Activated CD8-positive, alpha-beta memory T cell treated with anti-CD3 and anti-CD28 coated beads, Interleukin-2, amount 50 U/mL, for 24 hours (primary cell): ENCODE measurements around the gene MYO1C.
A peak's percentile ranks its signal among the peaks of the same experiment; 100 is the strongest.
"Not testable (repeated sequence)": the region's sequence is repeated elsewhere in the genome, so short reads cannot be mapped to it uniquely, and the experiment has no call there.

Source experiments
- DNase-seq: peaks from one replicate; pipeline ENCODE4 v3.0.0-alpha.2; 2020; ENCODE audit errors: extremely low read depth

MYO1C gene, protein sequence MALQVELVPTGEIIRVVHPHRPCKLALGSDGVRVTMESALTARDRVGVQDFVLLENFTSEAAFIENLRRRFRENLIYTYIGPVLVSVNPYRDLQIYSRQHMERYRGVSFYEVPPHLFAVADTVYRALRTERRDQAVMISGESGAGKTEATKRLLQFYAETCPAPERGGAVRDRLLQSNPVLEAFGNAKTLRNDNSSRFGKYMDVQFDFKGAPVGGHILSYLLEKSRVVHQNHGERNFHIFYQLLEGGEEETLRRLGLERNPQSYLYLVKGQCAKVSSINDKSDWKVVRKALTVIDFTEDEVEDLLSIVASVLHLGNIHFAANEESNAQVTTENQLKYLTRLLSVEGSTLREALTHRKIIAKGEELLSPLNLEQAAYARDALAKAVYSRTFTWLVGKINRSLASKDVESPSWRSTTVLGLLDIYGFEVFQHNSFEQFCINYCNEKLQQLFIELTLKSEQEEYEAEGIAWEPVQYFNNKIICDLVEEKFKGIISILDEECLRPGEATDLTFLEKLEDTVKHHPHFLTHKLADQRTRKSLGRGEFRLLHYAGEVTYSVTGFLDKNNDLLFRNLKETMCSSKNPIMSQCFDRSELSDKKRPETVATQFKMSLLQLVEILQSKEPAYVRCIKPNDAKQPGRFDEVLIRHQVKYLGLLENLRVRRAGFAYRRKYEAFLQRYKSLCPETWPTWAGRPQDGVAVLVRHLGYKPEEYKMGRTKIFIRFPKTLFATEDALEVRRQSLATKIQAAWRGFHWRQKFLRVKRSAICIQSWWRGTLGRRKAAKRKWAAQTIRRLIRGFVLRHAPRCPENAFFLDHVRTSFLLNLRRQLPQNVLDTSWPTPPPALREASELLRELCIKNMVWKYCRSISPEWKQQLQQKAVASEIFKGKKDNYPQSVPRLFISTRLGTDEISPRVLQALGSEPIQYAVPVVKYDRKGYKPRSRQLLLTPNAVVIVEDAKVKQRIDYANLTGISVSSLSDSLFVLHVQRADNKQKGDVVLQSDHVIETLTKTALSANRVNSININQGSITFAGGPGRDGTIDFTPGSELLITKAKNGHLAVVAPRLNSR

GRCh38 chr17:1492249-1493206, at the start of gene MYO1C:
MYO1C (minus strand) TSS chr17:1492686; CDS start chr17:1492487, 199 bp downstream.
- no peak for DNase-seq

DNA sequence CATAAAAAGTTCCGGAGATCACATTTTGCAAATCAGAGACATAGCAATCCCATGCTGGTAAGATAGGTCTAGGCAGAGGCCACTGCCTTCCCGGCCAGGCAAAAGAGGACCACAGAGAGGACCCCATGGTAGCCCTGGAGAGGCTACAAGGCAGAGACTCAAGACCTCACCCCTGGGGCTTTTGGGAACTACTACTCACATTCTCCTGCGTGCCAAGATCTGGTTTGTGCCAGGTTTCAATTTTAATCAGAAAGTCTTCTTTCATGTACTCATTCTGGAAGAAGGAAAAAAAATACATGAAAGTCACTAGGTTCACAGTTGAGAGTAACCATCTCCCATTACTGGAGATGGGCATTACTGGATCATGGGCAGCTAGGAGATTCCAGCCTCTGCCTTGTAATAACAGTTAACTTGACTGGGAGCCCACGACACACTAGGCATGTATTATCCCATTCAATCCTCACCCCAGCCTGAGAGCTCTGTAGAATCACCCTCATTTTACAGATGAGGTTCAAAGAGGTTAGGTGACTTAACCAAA, 49.0 kb upstream of the MYO1C start:
- no peak for DNase-seq

DNA sequence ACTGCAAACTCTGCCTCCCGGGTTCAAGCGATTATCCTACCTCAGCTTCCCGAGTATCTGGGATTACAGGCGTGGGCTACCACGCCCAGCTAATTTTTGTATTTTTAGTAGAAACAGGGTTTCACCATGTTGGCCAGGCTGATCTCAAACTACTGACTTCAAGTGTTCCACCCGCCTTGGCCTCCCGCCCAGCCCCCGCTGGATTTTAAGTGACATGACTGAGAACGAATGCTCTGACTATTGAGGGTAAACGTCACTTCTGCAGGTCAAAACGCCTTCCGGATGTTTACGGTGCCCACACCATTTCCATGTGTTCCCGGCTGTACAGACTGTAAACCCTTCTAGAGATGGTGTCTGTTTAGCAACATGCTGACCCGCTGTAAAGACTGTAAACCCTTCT, 47.3 kb upstream of the MYO1C start:
- DNase-seq: no peak

DNA sequence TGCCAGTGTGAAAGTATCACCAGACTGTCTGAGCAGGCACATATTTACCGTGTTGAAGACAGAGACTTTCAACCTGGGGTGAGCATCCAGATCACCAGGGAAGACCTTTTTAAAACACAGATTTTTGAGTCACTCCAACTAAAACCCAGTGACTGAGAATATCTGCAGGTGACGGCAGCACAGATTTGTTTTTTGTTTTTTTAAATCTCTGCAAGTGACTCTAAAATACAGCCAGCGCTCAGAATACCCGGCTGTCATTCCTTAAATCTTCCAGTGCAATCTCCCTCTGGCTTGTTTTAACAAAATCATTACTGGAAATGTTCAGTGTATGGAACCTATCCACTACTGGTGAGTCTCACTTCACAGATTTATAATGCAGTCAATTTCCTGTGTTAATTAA, 43.3 kb upstream of the MYO1C start:
- no peak for DNase-seq

DNA sequence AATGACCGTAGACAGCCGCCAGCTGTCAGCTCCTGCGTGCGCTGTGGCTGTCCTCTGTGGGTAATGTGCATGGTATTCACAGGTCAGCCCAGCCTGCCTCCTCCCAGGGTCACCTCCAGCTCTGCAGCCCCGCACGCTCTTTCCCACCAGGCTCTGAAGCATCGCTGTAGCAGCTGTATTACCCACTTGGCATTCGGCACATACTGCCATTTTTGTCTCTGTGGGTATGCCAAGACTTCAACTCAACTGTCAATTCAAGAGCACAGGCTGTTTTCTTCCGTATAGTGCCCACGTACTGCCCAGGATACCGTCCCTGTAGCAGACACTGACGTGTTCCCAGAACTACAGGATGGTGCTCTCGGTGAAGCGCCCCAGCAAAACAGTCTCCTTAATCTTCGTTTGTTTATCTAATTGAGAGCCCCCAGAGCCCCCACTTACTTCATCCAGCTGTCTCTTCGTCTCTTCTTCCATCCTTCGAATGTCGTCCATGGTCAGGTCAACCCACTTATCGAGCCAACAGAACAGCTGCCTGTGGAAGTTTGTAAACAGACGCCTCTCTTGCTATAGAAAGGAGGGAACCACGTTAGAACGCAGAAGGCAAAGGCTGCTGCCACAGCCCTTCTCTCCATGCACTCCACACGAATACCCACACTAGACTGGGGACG, 41.3 kb upstream of the MYO1C start:
- no peak for DNase-seq

DNA sequence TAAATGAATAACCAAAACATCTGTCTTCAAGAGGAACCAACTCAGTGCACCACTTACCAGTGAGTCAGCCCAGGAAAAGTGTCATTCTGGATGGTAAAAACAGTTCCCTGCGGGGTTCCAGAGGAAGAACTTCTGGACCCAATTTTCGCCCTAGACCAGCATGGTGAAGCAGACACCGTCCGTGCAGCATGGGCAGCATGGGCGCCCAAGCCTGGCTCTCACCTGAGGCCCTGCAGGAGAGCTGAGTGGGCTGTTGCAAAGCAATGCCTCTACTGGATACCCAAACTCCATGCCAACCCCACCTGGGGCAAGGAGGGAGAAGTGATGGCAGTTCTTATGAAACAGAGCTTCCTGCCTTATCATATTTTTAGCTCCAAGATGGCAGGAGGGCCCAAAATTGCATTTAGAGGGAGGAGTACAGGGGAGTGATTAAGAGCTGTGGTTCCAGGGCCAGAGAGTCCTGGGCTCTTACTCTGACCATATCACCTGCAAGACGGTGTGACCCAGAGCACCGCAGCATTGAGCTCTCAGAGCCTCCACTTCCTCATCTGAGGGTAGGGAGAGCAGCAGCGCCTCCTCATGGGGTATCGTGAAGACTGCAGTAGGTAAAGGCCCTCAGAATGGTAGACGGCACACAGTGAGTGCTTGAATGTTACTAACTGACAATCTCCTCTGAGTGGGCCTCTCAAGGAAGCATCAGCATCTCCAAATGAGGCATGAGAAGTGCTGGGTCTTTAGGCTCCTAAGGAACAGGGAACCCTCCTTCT, 40.5 kb upstream of the MYO1C start:
- DNase-seq: no peak

DNA sequence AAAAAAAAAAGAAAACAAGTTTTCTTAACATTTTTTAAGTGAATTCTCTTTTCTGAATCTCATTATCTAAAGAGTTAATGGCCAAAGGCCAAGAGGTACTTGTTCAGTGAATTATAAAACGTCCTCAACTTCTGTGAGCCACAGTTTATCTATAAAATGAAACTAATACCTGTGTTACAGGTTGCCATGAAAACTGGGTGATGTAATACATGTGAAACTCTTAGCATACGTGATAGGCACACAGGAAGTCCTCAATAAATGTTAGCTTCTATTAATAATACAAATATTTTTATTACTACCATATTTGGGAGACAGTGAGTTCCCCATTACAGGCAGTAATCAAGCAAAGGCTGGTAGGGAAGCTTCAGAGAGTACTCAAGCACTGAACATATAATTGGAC, 37.4 kb upstream of the MYO1C start:
- no peak for DNase-seq

DNA sequence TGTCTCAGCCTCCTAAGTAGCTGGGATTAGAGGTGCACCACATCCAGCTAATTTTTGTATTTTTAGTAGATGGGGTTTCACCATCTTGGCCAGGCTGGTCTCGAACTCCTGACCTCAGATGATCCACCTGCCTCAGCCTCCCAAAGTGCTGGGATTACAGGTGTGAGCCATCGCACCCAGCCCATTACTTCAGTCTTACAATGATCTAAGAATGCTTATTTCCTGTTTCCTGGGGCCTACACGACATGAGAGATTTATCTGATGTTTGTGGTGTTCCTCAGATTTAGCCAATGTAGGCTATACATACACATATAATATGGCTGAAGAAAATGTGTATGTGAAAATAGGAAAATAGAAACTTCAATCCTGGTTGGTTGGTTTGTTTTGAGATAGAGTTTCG, 34.4 kb upstream of the MYO1C start:
- not testable (repeated sequence) for DNase-seq

- no peak for DNase-seq
Measured at GRCh38 chr17:1522626-1523025, 30.1 kb upstream of the MYO1C start.

DNA sequence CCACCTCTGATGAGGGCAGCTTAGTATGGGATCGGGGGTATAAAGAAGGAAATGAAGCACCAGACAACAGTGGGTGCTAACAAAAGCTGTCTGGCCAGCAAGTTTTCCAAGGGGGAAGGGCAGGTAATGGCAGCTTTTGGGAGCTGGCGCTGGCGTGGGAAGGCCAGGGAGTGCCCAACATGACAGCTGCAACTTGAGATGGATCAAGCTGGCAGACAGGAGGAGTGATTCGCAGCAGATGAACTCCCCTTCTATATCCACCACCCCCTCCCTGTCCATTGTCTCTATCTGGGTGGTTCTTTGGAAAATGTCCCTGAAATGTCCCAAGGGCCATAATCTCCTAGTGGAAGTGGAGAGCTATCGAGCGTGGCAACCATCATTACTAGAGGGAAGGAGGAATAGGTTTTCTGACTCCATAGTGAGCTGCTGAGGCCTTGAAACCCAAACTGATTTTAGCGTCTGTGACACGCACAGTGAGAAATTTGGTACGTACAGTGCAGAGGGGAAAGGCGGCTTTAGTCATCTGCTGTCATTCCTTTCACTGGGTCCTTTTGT, 28.7 kb upstream of the MYO1C start:
- DNase-seq: no peak

DNA sequence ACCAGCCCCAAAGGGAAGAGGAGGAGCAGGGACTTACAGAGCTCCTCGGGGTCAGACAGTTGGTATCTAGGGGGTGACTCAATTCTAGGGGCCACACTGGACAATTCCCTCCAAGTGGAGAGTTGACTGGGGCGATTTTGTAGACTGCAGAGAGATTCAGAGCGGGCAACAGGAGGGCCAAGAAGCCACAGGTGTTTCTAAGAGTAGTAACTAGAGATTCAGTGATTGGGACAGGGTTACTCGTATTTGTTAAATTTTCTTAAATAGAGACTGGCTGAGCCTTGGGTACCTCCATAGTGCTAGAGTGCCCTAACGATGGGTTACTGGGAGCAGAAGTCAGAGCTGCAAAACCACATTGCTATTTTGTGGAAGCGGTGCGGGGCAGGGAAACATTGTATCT, 27.2 kb upstream of the MYO1C start:
- DNase-seq: no peak

DNA sequence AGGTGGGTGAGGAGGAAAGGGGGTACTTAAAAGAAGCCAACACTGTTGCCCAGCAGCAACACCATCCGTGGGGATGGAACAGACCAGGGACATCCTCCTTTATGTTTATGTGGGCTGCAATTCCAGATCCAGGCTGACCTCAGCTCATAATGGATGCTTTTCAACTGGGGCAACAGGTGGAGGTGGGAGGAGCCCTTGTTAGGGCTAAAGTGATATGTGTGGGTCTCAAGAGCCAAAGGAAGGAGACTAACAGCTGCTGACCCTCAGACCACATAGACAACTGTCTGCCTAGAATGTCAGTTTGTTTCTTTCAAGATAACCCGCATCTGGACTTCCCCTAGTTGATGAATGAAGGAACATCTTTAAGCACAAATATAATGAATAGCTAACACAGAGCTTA, 25.9 kb upstream of the MYO1C start:
- DNase-seq: no peak

DNA sequence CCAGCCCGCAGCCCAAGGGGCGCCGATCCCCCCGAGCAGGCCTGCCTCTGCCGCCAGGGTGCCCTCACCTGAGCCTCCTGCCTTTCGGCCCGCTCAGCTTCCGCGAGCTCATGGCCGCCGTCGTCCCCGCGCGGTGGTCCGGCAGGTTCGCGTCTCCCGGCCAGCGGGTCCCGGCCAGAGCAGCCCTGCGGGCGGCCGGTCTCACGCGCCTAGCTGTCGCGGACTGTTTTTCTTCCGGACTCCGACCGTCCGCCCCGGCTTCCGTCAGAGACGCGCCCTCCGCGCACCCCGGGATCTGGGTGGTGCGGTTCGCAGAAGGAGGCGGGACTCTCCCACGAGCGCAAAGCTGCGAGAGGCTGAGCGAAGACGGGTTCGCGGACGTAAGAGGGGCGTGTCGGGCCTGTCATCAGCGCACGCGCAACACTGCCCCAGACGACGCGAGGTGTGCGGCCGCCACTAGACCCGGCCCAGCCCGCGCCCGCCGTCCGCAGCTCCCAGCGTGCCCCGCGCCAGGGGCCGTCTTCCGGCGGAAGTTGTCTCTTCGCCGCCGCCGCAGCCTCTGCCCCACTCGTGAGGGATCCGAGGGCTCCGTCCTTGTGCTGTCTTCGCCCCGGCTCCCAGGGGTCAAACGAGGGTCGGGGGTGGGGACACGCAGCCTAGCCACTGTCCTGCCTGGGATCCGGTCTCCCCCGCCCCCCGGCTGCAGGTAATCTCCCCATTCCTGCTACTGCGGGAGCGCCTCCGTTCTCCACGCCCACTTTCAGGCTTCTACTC, 24.1 kb upstream of the MYO1C start, which contains the start of gene INPP5K:
INPP5K (minus strand) TSS at position 225 of the 774 bp plus-strand sequence; CDS start at position 112, 113 bp downstream.
- peak; percentile 92 for DNase-seq

DNA sequence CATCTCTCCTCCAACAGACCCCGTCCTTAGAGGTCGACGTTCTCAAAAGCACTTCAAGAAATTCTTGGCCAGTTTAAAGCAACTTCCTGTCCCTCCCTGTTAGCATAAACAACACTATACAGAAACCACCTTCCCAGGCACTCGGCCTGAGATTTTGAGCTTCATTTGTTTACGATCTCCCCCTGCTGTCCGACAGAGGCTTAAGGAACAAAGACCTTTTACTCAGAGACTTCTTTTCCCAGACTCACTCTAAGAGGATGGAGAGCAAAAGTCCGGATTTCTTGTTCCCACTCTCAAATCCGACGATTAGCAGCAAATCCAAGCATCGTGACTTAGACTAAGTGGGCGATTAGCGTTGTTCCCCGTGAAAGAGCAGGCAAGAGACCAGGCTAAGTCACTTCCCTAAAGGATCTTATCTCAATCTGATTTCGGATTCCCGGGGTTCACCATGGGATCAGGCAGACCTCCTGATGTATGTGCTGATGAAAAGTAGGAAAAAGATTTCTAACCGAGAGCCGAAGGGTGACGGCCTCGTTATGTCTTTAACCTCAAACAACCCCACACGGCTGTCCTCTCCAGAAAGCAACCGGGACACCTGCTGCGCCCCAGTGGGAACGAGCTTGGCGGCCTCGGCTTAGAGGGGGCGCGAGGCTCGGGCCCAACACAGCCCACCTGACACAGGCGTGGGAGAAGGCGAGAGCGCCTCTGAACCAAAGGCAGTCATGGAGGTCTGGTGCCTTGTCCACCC, 23.3 kb upstream of the MYO1C start:
- no peak for DNase-seq

- DNase-seq: no peak
Measured at GRCh38 chr17:1512351-1512750, 19.9 kb upstream of the MYO1C start.

- no peak for DNase-seq
Measured at GRCh38 chr17:1511756-1512321, 19.4 kb upstream of the MYO1C start.

GRCh38 chr17:1511290-1511689, 18.8 kb upstream of the MYO1C start:
- no peak for DNase-seq
